NCI-H524 (cell line): ENCODE measurements around the gene ATP8A1.
"Not testable (repeated sequence)": the region's sequence is repeated elsewhere in the genome, so short reads cannot be mapped to it uniquely, and the experiment has no call there.

Source experiments
- DNase-seq, 2 experiments: peaks; one replicate each; lab custom pipeline; 2025; lab: John Stamatoyannopoulos, UW

ATP8A1 gene

DNA sequence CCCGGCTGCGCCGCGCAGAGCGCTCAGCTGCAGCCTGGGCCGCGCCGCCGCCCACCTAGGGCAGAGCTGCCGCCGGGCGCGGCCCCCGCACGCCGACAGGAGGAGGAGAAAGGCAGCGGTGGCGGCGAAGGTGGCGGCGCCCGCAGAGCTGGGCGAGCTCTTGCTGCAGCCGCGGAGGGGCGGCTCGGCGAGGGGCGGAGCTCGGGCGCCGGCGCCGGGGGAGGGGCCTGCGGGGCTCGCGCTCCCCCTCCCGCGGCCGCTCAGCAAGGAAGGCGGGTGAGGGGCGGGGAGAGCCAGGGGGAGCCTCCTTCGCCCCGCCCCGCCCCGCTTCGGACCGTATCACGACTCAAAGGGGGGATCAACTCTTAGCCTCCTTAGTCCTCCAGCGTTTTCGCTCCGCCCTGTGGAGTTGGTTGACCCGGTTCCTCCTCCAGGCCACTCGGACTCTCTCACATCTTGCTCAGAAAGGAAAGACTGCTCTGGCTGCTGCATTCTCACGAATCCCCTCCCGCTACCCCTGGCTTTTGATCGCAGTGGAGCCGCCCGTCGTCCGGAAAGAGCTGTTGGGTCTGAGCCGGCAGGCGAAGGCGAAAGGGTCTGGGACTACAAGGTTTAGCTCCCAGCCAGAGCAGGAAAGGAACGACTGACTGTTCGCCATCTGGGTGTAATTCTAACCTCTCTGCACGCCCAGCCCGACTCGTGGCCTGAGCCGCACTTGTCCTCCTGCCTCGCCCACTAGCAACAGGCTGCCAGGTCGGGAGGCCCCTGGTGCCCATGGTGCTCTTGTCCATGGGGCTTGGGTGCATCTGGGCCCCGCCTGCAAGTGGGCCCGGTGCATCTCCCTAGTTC is at the start of gene ATP8A1:
Gene ATP8A1 (minus strand): TSS at position 162 of the 849 bp plus-strand sequence. CDS start 232 bp downstream, outside the sequence.
- peak; percentile 88 to 95 for DNase-seq

DNA sequence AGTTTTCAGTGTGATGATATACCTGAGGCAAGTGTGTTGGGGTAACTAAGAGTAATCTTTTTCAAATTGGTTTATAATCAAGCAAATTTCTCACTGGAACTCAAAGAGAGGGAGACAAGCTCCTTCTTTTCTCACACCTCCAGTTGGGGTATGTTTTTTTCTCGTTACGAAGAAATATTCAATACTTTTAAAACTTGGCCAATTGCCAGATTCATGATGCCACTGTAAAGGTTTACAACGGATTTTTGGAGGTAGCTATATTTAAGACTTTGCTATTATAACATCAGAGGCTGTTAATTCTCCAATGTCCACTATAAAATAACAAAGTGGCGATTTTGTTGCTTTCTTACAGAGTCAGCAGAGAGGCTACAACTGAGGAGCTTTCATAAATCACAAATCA is 49.2 kb upstream of the ATP8A1 start:
- DNase-seq, result no peak

DNA sequence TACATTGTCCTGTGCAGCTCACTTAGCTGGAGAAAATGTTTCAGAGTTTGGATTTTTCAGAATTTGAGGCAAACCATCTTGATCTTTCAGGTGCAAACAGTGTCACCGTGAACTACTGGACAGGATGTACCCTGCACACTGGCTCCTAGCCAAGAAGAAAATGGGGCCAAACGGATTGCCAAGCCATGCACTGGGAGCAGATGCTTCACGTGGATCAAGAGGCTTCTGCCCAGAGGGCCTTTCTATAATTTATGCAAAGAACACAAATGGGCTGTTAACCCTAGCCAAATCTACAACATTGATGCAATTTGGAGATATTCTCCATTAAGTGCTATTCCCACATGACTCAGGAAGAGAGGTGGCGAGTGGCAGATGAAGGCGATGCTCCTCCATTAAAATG is 46.9 kb upstream of the ATP8A1 start:
- DNase-seq, result peak; percentile 80 to 97

DNA sequence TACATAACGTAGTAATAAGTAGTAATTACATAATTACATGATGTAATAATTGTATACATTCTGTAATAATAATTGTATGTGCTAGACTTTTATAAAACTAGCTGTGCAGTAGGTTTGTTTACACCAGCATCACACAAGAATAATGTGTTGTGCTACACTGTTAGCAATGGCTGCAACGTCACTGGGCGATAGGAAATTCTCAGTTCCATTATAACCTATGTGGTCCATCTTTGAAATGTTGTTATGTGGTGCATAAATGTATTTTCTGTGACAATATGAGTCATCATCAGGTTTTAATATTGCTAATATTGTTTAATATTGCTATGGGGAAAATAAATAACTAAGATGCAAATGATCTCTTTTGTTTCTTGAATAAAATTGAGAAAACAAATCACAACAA is 46.0 kb upstream of the ATP8A1 start:
- no peak for DNase-seq

DNA sequence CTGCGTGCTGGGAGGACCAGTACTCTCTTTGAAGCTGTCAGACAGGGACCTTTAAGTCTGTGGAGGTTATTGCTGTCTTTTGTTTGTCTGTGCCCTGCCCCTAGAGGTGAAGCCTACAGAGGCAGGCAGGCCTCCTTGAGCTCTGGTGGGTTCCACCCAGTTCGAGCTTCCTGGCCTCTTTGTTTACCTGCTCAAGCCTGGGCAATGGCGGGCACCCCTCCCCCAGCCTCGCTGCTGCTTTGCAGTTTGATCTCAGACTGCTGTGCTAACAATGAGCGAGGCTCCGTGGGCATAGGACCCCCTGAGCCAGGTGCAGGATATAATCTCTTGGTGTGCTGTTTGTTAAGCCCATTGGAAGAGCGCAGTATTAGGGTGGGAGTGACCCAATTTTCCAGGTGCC is 44.9 kb upstream of the ATP8A1 start:
- peak in 1 of 2 experiments; percentile 2 for DNase-seq

DNA sequence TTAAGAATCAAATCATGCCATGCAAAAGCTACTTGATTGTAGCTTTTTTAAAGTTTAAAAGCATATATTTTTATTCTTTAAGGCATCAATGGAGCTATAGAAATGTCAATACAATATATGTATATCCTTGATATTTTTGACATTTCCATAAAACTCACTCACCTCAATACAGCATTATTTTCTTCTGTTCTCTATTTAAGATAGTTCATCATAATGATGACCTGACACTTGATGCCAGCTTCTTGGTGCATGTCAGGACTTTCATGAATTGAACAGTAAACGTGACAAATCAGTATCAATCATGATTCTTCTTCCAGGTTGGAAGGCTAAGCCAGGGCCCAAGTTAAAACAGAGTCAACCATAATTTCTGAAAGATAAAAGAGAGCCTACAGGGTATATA is 33.6 kb upstream of the ATP8A1 start:
- no peak for DNase-seq

DNA sequence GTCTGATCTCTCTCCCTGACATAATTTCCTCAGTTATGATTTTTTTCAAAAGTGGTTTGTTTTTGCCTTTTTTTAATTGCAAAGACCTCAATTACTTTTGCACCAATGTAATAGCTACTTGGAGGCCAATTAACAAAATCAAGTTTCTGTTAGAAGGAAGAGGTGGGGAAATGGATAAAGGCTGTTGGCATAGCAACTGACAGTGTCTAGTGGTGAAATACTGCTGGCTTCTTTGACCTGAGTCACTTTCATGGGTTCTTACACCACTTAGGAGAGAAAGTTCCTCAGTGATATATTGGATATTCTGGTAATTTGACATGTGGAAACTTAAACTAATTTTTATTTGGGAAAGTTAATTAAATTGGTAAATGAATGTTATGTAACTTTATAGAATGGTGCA is 26.5 kb upstream of the ATP8A1 start:
- no peak for DNase-seq

DNA sequence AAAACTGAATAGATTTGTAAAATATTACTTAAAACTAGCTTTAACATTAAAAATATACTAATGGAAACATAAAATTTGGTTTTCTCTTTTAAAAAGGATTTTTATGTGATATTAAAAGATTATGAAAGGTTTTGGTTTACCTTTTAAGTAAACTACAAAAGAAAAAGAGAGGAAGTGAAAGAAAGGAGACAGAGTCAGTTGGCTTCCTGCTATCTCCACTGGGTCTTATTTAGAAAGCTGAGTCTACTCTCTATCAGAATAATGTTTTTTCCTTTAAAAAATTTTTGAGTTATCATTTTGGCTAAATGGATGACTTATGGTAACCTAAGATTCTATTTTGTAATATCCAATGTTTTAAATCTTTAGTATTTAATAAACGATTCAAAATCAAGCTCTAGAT is 21.6 kb upstream of the ATP8A1 start:
- no peak for DNase-seq

DNA sequence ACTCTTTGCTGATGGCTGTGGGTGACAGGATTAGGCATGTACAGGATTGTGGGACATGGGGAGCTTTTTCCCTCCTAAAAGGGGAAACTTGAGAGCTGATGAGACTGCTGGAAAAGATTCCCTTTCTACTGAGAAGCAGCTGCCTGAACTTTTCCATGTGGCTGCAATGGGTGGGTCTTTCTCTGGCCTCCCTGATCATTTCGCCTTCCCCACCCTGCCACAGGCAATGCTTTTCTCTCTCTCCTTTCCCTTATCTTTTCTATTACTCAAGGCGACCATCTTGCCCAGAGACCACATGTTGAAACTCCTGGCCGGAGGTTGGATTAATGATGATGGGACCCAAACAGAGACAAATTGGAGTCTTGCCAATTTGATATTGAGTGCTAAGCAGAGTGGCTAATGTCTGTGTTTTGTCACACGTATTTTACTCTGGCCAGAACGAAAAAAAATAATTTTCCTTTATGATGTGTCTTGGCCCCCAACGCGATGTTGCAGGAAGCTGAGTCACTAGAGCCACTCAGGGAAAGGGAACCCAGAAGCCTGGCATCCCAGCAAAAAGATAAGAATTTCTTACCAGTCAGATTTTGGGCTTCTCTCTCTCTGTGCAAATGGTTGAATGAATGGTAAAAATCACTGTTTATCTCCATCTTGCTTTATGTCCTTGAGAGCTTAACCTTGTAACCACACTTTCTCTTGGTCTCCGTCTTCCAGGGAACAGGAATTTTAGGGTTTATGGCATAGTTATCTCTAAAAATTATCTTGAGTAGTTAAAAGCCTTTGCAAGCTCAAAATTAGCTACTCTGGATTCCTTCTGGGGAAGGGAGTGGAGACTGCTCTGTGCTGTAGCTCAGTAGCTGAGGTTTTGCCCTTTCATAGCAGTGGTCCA is 19.4 kb upstream of the ATP8A1 start:
- no peak for DNase-seq

DNA sequence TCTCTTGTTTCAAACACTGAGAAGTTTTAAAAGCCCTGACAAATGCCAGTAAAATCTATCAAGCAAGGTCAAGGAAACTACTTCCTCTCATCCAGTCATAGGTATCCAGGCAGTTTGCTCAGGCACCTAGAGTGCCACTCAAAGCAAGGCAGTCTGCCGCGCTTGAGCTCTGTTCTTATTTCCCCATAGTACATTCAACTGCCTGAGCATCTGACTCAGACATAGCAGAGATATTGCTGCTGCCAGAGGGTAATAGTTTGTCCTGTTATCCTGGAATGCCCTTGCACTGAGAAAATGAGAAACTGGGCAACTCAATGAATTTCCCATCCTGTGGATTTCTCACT is 16.1 kb upstream of the ATP8A1 start:
- DNase-seq, result no peak

DNA sequence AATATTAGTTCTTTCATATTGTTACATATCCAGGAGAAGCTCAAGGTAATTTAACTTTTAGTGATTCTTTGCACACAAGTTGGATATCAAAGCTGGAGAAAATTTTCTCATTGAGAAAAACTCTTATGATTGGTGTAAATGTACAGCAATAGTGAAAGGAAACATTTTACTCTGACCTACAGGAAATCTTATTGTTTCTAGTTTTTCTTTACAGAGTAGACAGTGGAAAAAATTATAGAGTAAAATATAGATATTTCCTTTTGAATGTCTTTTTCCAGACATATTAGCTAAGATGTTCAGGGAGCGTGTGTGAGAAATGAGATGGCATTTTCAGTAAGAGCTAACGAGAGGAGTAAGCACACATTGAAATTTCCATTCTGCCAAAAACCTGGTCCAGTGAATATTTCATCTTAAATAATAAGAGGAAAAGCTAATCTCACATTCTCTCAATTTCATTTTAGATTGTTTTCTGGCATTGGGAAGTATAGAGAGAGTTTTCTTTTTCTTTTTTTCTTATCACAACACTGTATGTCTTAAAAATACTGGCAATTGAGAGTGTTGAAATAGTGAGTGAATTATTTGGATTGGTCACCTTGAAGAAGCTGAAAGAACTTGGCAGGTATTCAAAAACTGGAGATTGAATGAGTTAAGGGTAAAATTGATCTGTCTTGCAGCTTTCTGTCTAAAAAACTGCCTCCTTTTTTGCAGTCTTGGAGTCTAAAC is 15.6 kb upstream of the ATP8A1 start:
- no peak for DNase-seq

DNA sequence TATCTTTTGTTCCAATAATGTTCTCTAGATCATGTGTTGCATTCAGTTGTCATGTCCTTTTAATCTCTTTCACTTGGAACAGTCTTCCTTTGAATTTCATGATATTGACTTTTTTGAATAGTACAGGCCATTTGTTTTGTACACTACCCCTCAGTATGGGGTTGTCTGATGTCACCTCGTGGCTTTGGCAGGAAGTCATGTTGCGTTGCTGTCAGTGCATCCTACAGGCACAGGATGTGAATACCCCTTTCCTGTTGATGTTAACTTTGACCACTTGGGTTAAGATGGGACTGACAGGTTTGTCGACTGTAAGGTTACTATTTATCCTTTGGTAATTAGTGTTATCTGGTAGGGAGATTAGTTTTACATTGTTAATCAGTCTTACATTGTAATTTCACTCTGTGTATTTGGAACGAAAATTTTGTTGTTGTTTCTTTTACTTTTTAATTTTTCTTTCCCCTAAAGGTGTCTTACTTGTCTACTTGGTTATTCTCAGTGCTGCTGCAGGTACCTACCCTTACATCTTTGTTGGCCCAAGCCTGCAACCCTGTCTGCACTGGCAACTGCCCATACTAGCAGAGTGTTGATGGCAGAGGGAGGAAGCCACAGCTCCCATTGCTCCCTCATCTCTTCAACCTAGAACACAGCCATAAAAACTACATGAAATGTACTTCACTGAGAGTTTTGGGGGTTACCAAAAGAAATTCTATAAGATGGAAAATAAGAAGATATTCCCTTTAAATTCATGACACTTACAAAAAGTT is 14.7 kb upstream of the ATP8A1 start:
- DNase-seq, result no peak

DNA sequence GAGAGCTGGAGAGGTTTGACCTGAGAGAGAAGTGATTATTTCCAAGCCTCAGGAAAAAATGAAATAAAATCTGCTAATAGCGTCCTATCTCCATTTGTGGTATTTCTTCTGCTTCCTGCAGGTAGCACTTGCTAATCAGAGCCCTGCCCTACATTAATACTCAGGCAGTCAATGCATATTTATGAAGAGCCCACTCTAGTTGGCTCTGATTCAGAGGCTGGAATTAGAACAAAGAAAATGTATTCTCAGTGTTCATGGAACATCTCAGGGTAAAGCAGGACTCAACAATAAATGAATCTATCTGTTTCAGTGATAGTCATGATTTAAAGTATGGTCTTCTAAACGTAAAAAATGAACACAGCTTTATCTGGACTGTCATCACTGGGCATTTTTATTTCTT is 1.4 kb upstream of the ATP8A1 start:
- DNase-seq, result peak in 1 of 2 experiments; percentile 50

DNA sequence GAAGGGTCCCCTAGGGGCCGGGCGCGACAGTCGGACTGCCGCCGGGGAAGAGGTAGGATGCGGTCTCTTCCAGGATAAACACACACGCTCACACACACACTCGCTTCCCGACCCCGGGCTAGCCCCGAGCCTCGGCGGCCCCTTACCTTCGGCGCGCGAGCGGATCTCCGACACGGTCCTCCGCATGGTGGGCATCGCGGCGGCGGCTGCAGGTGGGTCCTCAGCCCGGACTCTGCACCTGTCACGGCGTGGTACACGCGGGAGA is 294 bp downstream of the ATP8A1 start:
- no peak for DNase-seq

DNA sequence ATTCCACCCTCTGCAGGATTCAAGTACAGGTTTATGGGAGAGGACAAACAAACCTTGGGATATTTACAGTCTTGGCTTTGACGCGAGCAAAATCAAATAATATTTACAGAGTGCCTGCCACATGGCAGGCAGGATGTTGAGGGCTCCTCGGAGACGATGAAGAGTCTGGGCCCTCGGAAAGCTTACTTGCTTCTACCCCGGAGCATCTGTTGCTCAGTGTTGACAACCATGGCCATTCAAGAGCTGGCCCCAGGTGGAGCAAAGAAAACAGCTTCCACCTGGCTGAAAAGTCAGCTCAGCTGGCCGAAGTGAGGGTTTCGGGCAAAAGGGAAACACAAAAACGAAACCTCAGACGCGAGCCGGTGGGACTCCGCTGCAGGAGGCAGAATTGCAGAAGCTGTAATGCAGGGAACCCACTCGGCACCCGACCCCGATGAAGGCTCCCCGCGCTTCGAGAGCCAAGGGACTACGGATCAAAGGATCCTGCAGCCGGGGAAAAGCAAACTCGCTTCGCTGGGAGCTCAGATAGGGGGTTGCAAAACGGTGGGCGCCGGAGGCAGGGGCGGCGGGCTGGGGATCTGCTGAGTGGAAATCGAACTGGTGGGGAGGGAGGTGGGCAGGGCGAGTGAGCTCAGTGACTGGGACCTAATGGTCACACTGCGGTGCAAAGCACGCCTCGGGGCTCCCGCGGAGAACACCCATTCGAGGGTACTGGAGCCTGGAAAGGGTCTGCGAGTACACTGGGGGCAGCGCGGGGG is 805 bp downstream of the ATP8A1 start:
- DNase-seq, result peak; percentile 57 to 83

DNA sequence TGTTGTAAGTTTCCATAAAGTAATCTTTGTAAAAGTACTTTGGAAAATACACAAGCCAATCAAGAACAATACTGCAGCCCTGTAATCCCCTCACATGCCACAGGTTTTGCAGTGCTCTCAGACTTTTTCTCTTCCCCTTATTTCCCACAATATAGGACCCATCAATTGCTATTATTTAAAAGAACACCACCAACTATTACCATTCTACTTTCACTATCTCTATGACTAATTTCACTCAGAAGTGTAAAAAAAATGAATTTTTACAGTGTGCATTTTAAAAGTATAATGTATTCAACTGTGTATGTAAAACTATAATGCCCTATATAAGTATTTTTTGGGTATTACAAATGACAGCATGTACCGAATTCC is 1.7 kb downstream of the ATP8A1 start:
- DNase-seq, result no peak

DNA sequence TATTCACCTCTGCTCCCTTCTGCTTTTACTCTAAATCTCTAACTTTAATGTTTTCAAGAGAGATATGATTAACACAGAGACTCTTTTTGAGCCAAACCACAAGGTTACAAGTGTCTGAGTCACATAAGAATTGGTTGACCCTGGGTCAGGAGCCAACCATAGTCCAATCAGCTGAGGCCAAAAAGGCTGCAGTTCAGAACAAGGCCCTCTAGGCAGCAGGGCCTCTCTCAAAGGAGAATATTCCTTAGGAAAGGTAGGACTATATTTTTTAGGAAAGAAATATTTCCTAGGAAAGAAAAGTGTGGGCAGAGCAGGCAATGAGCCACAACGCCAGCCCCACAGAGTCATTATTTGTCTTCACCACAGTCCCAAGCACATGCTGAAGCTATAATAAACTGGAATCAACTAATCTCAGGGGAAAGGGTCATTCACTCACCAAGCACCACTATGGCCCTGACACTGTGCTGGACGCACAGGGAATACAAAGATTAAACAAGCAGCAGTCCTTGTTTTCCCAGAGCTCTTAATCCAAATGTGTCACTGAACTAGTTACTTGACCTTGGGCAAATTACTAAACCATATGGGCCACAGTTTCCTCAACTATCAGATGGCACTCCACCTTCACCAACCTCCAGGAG is 2.2 kb downstream of the ATP8A1 start:
- DNase-seq, result peak; percentile 91

DNA sequence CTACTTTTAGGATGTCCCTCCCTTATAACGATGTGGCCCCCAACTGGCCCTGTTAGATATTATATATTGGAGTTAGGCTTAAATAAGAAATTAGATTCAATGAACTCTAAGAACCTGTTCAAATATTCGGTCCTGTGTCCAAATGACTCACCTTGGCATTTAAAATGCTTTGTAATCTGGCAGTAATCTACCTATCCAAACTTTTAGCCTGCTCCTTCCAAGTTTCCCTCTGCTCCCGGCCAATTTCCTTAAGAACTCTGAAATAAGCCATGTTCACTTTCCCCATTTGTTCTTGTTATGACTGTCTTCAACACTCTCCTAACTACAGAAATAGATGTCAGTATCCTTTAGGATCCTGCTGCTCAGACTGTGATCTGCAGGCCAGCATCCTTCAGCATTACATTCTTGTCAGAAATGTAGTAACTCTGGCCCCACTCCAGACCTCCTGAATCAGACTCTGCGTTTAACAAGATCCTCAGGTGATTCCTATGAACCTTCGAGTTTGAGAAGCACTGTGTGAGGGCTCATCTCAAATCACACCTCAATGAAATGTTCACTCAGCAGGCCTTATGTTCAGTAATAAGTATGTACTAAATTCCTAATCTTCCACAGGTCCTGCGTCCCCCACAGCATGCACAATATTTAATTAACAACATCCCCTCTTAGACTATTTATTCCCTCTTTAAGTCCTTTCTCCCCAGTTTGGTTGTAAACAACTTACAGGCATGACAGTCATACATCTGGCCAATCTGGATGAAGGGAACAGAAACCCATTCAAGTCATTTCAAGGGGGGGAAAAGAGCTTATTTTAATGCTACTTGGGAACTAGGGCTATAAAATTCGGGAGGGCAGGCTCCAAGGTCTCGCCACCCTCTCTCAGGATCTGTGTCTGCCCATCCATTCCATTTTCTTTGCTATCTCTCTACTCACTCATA is 3.0 kb downstream of the ATP8A1 start:
- peak; percentile 28 to 58 for DNase-seq

DNA sequence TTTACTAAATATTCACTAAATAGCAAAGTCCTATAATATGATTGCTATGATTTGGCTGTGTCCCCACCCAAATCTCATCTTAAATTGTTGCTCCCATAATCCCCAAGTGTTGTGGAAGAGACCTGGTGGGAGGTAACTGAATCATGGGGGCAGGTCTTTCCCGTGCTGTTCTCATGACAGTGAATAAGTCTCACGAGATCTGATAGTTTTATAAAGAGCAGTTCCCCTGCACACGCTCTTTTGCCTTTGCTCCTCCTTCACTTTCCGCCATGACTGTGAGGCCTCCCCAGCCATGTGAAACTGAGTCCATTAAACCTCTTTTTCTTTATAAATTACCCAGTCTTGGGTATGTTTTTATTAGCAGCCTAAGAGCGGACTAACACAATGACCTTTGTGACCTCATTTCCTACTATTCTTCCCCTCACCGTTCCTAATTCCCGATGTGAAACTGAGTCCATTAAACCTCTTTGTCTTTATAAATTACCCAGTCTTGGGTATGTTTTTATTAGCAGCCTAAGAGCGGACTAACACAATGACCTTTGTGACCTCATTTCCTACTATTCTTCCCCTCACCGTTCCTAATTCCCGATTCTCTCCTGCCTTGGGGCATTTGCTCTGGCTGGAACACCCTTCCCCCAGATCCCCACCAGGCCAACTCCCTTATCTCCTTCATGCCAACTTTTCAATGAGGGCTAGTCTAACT is 4.2 kb downstream of the ATP8A1 start:
- not testable (repeated sequence) for DNase-seq
